ENCODE data around the gene GMCL2.

- TF ChIP-seq CTCF (IDR thresholded peaks at IDR 0.05), result no peak
- TF ChIP-seq POLR2A (IDR thresholded peaks at IDR 0.05), result no peak
These were observed 16.6 kb upstream of the GMCL2 start for GRCh38 chr5:178203670-178204181.
